Mesenchymal stem cell (in vitro differentiated cells and primary cell): Measurements from ENCODE around the gene METTL15.
A peak's percentile ranks its signal among the peaks of the same experiment; 100 is the strongest.

ENCODE experiments used
- DNase-seq: peaks from one replicate; pipeline ENCODE4 v3.0.0-alpha.2; 2013
- H2AFZ ChIP-seq: one replicate; pipeline ENCODE4 v1.6.1; 2013; ENCODE audit warnings: low read depth, mild to moderate bottlenecking, control low read depth, inconsistent platforms, low read length, moderate library complexity
- H2AK5ac ChIP-seq: 2 replicates; pipeline ENCODE4 v1.6.1; 2013; ENCODE audit warnings: low read length, moderate library complexity, mild to moderate bottlenecking, inconsistent platforms; ENCODE audit not compliant: severe bottlenecking
- H2BK120ac ChIP-seq: one replicate; pipeline ENCODE4 v1.6.1; 2013; ENCODE audit warnings: low read depth, mild to moderate bottlenecking, inconsistent platforms, low read length, moderate library complexity
- H2BK12ac ChIP-seq, 2 experiments: one replicate each; pipeline ENCODE4 v1.6.1; 2013; ENCODE audit warnings: inconsistent platforms in 2 of 2, low read length in 2 of 2, mild to moderate bottlenecking in 2 of 2, moderate library complexity in 2 of 2, control low read depth in 1 of 2
- H2BK15ac ChIP-seq: one replicate; pipeline ENCODE4 v1.6.1; 2013; ENCODE audit warnings: mild to moderate bottlenecking, low read depth, inconsistent platforms; ENCODE audit not compliant: poor library complexity, severe bottlenecking
- H2BK5ac ChIP-seq: 2 replicates; pipeline ENCODE4 v1.6.1; 2013; ENCODE audit warnings: low read depth, mild to moderate bottlenecking, low read length, control low read depth, inconsistent platforms; ENCODE audit not compliant: poor library complexity, severe bottlenecking
- H3K14ac ChIP-seq, 2 experiments: one replicate each; pipeline ENCODE4 v1.6.1; 2013; ENCODE audit warnings: inconsistent platforms in 2 of 2, low read length in 2 of 2, control low read depth in 1 of 2, mild to moderate bottlenecking in 1 of 2, moderate library complexity in 1 of 2
- H3K18ac ChIP-seq, 2 experiments: one replicate each; pipeline ENCODE4 v1.6.1; 2013; ENCODE audit warnings: inconsistent platforms in 2 of 2, low read length in 2 of 2, control low read depth in 1 of 2, low read depth in 1 of 2, mild to moderate bottlenecking in 1 of 2
- H3K23ac ChIP-seq, 2 experiments: one replicate each; pipeline ENCODE4 v1.6.1; 2013; ENCODE audit warnings: inconsistent platforms in 2 of 2, low read length in 2 of 2, mild to moderate bottlenecking in 2 of 2, moderate library complexity in 2 of 2, control low read depth in 1 of 2
- H3K27ac ChIP-seq: 2 replicates; pipeline ENCODE4 v1.5.1; 2013; ENCODE audit warnings: mild to moderate bottlenecking, moderate library complexity, low read length, control low read depth, inconsistent platforms; ENCODE audit not compliant: poor library complexity, severe bottlenecking
- H3K27me3 ChIP-seq, 2 experiments: 2 replicates each; pipeline versions ENCODE4 v1.6.1 to v1.7.0; 2013; ENCODE audit warnings: low read length in 2 of 2, mild to moderate bottlenecking in 2 of 2, moderate library complexity in 2 of 2, control low read depth in 1 of 2, inconsistent platforms in 1 of 2; ENCODE audit not compliant: control insufficient read depth in 1 of 2, insufficient read depth in 1 of 2
- H3K36me3 ChIP-seq, 2 experiments: 2 replicates each; pipeline versions ENCODE4 v1.6.1 to v1.7.0; 2013; ENCODE audit warnings: low read length in 2 of 2, control low read depth in 1 of 2, inconsistent platforms in 1 of 2, low read depth in 1 of 2, mild to moderate bottlenecking in 1 of 2; ENCODE audit not compliant: insufficient read depth in 2 of 2, control insufficient read depth in 1 of 2
- H3K4ac ChIP-seq, 2 experiments: one replicate each; pipeline ENCODE4 v1.6.1; 2013; ENCODE audit warnings: inconsistent platforms in 2 of 2, low read length in 2 of 2, mild to moderate bottlenecking in 2 of 2, moderate library complexity in 2 of 2, control low read depth in 1 of 2, low read depth in 1 of 2
- H3K4me1 ChIP-seq: 2 replicates; pipeline ENCODE4 v1.6.1; 2013; ENCODE audit warnings: low read depth, low read length, control low read depth; ENCODE audit not compliant: control insufficient read depth, insufficient read depth
- H3K4me2 ChIP-seq: 2 replicates; pipeline ENCODE4 v1.6.1; 2013; ENCODE audit warnings: low read length, mild to moderate bottlenecking, inconsistent platforms; ENCODE audit not compliant: poor library complexity, severe bottlenecking
- H3K4me3 ChIP-seq, 2 experiments: 2 replicates each; pipeline versions ENCODE4 v1.5.1 to v1.7.0; 2013; ENCODE audit warnings: low read length in 2 of 2, mild to moderate bottlenecking in 2 of 2, control low read depth in 1 of 2, low read depth in 1 of 2; ENCODE audit not compliant: insufficient read depth in 1 of 2
- H3K79me1 ChIP-seq: replicated peaks from 2 replicates; pipeline ENCODE4 v1.6.1; 2013; ENCODE audit warnings: mild to moderate bottlenecking, control low read depth, low read length, inconsistent platforms; ENCODE audit not compliant: poor library complexity, severe bottlenecking
- H3K9ac ChIP-seq: 2 replicates; pipeline ENCODE4 v1.7.0; 2013; ENCODE audit warnings: mild to moderate bottlenecking, low read length, moderate library complexity
- H3K9me3 ChIP-seq: 2 replicates; pipeline ENCODE4 v1.7.0; 2013; ENCODE audit warnings: mild to moderate bottlenecking, low read length; ENCODE audit not compliant: control insufficient read depth
- H4K8ac ChIP-seq: one replicate; pipeline ENCODE4 v1.6.1; 2013; ENCODE audit warnings: inconsistent platforms, mild to moderate bottlenecking, low read length, moderate library complexity
- H4K91ac ChIP-seq: one replicate; pipeline ENCODE4 v1.6.1; 2013; ENCODE audit warnings: mild to moderate bottlenecking, low read length, inconsistent platforms
- WGBS: methylation state at CpG from one replicate; pipeline ENCODE4 v1.1.7; 2013; ENCODE audit warnings: mixed read lengths; 5-methylcytosine and 5-hydroxymethylcytosine counted together

METTL15 gene

GRCh38 chr11:28139841-28140415, 31.7 kb downstream of the METTL15 start:
- no peak overlapping the region for H3K18ac ChIP-seq
- no peaks in the 10 kb centered on the region for H3K27me3 ChIP-seq
- 100% methylated on average over 4 of the region's 5 CpGs for WGBS
- H2BK15ac ChIP-seq: no peak overlapping the region
- H3K14ac ChIP-seq: no peak overlapping the region
- H2BK5ac ChIP-seq: no peak overlapping the region
- no peak overlapping the region for H3K4me2 ChIP-seq
- no peak for DNase-seq
- no peak overlapping the region for H2AFZ ChIP-seq
- no peak overlapping the region for H2BK12ac ChIP-seq
- no peak overlapping the region for H3K9ac ChIP-seq
- no peak overlapping the region for H3K4ac ChIP-seq
- H3K9me3 ChIP-seq: peaks cover 47% of the 10 kb centered on the region
- H4K91ac ChIP-seq: no peak overlapping the region
- peaks cover 9 to 47% of the 10 kb centered on the region in 2 experiments for H3K36me3 ChIP-seq
- peaks cover under 1% of the 10 kb centered on the region for H3K4me1 ChIP-seq
- no peak overlapping the region for H3K4me3 ChIP-seq
- no peak overlapping the region for H3K23ac ChIP-seq
- no peak overlapping the region for H4K8ac ChIP-seq
- no peak overlapping the region for H3K27ac ChIP-seq
- H3K79me1 ChIP-seq: peaks cover 8% of the 10 kb centered on the region
- no peak overlapping the region for H2BK120ac ChIP-seq
- no peak overlapping the region for H2AK5ac ChIP-seq

GRCh38 chr11:28140689-28141455, 32.7 kb downstream of the METTL15 start:
- Histone ChIP-seq H4K91ac (no peak overlapping the region), H3K4me1 (peaks cover 2% of the 10 kb centered on the region), H2AFZ (no peak overlapping the region), H2AK5ac (no peak overlapping the region), H3K4me2 (no peak overlapping the region), H2BK12ac (no peak overlapping the region), H4K8ac (no peak overlapping the region), H3K4me3 (no peak overlapping the region), H3K4ac (no peak overlapping the region), H3K79me1 (peaks cover 6% of the 10 kb centered on the region), H3K9ac (no peak overlapping the region), H3K18ac (no peak overlapping the region), H2BK120ac (no peak overlapping the region), H3K23ac (no peak overlapping the region), H2BK5ac (no peak overlapping the region), H3K14ac (no peak overlapping the region), H3K27me3 (no peaks in the 10 kb centered on the region), H3K36me3 (peaks cover 9 to 37% of the 10 kb centered on the region in 2 experiments), H2BK15ac (no peak overlapping the region), H3K9me3 (peaks cover 40% of the 10 kb centered on the region), H3K27ac (no peak overlapping the region)
- WGBS: over 99% methylated on average over 9 of the region's 9 CpGs
- no peak for DNase-seq

- no peak overlapping the region for H2AFZ ChIP-seq
- H3K4me2 ChIP-seq: no peak overlapping the region
- peaks cover 6% of the 10 kb centered on the region for H3K79me1 ChIP-seq
- no peak overlapping the region for H2AK5ac ChIP-seq
- H3K9me3 ChIP-seq: peaks cover 23% of the 10 kb centered on the region
- no peak overlapping the region for H3K4me3 ChIP-seq
- H3K27ac ChIP-seq: no peak overlapping the region
- no peak overlapping the region for H3K23ac ChIP-seq
- H3K14ac ChIP-seq: no peak overlapping the region
- H3K36me3 ChIP-seq: peaks cover 9 to 21% of the 10 kb centered on the region in 2 experiments
- H2BK120ac ChIP-seq: no peak overlapping the region
- H3K18ac ChIP-seq: no peak overlapping the region
- DNase-seq: no peak
- WGBS: no CpG with 5 or more reads among the region's 1 CpG
- peaks cover 2% of the 10 kb centered on the region for H3K4me1 ChIP-seq
- H2BK12ac ChIP-seq: no peak overlapping the region
- no peak overlapping the region for H3K4ac ChIP-seq
- no peak overlapping the region for H3K9ac ChIP-seq
- H2BK15ac ChIP-seq: no peak overlapping the region
- no peaks in the 10 kb centered on the region for H3K27me3 ChIP-seq
- H2BK5ac ChIP-seq: no peak overlapping the region
- H4K8ac ChIP-seq: no peak overlapping the region
- no peak overlapping the region for H4K91ac ChIP-seq
Observed at GRCh38 chr11:28142724-28143123, 34.5 kb downstream of the METTL15 start.

GRCh38 chr11:28144808-28145207, 36.6 kb downstream of the METTL15 start:
- peak overlapping the region; percentile 6 for H3K9ac ChIP-seq

More at GRCh38 chr11:28144808-28145207, 36.6 kb downstream of the METTL15 start:
- Histone ChIP-seq H2BK5ac (no peak overlapping the region), H4K8ac (no peak overlapping the region), H3K4me2 (peak overlapping the region; percentile 25), H2BK15ac (no peak overlapping the region), H3K27ac (peak overlapping the region; percentile 58), H2AFZ (no peak overlapping the region), H4K91ac (no peak overlapping the region), H3K9me3 (peaks cover 3% of the 10 kb centered on the region), H3K4me1 (peaks cover 2% of the 10 kb centered on the region), H2AK5ac (peak overlapping the region; percentile 43), H3K4ac (peak overlapping the region in 1 of 2 experiments; percentile 63), H3K36me3 (peaks cover 2 to 9% of the 10 kb centered on the region in 2 experiments), H3K18ac (peak overlapping the region; percentile 73 to 89), H3K27me3 (no peaks in the 10 kb centered on the region), H3K23ac (no peak overlapping the region), H2BK120ac (peak overlapping the region; percentile 8), H3K79me1 (peaks cover 5% of the 10 kb centered on the region), H3K14ac (no peak overlapping the region), H3K4me3 (no peak overlapping the region), H2BK12ac (peak overlapping the region; percentile 86 to 91)
- DNase-seq: peak; percentile 23
- WGBS: 98% methylated on average over 2 of the region's 2 CpGs
